ENCODE measurements around the gene MADD.

Gene MADD

GRCh38 chr11:47378836-47379170, 108.9 kb downstream of the MADD start:
- Histone ChIP-seq H3K36me3 (ENCODE audit: insufficient read depth, low read length) (no peaks in the 10 kb centered on the region), H3K4me3 (ENCODE audit: low read depth in 1 of 2, low read length in 2 of 2) (no peak overlapping the region), H3K9me3 (ENCODE audit: insufficient read depth, low read length, severe bottlenecking) (no peaks in the 10 kb centered on the region), H3K27ac (ENCODE audit: low read length) (no peak overlapping the region), H4K20me1 (ENCODE audit: insufficient read depth, low read length) (no peaks in the 10 kb centered on the region), H3K27me3 (ENCODE audit: insufficient read depth, low read length, poor library complexity) (no peaks in the 10 kb centered on the region), H3K79me2 (ENCODE audit: insufficient read depth, low read length) (no peaks in the 10 kb centered on the region), H3K4me2 (ENCODE audit: insufficient read depth, low read length) (no peak overlapping the region), H2AFZ (ENCODE audit: low read depth, low read length) (no peak overlapping the region), H3K4me1 (ENCODE audit: insufficient read depth, low read length) (no peaks in the 10 kb centered on the region), H3K9ac (ENCODE audit: low read depth, low read length) (no peak overlapping the region)
- DNase-seq (no peak), ATAC-seq (ENCODE audit: insufficient read depth, low read depth) (no peak)
- TF ChIP-seq CTCF (IDR thresholded peaks at IDR 0.05; ENCODE audit: borderline replicate concordance, extremely low read depth, low read length, poor library complexity, severe bottlenecking): no peak
- no peak for TF ChIP-seq EZH2 (IDR thresholded peaks at IDR 0.05; ENCODE audit: borderline replicate concordance, low read depth, low read length, severe bottlenecking)

- H2AFZ ChIP-seq (ENCODE audit: low read depth, low read length): no peak overlapping the region
- H3K4me1 ChIP-seq (ENCODE audit: insufficient read depth, low read length): no peaks in the 10 kb centered on the region
- H3K9me3 ChIP-seq (ENCODE audit: insufficient read depth, low read length, severe bottlenecking): no peaks in the 10 kb centered on the region
- H4K20me1 ChIP-seq (ENCODE audit: insufficient read depth, low read length): no peaks in the 10 kb centered on the region
- TF ChIP-seq EZH2 (IDR thresholded peaks at IDR 0.05; ENCODE audit: borderline replicate concordance, low read depth, low read length, severe bottlenecking): no peak
- DNase-seq (no peak), ATAC-seq (ENCODE audit: insufficient read depth, low read depth) (no peak)
- H3K27me3 ChIP-seq (ENCODE audit: insufficient read depth, low read length, poor library complexity): no peaks in the 10 kb centered on the region
- no peak overlapping the region for H3K27ac ChIP-seq (ENCODE audit: low read length)
- H3K36me3 ChIP-seq (ENCODE audit: insufficient read depth, low read length): no peaks in the 10 kb centered on the region
- H3K4me3 ChIP-seq (ENCODE audit: low read depth in 1 of 2, low read length in 2 of 2): no peak overlapping the region
- H3K79me2 ChIP-seq (ENCODE audit: insufficient read depth, low read length): no peaks in the 10 kb centered on the region
- no peak overlapping the region for H3K4me2 ChIP-seq (ENCODE audit: insufficient read depth, low read length)
- H3K9ac ChIP-seq (ENCODE audit: low read depth, low read length): no peak overlapping the region
These were observed 109.4 kb downstream of the MADD start for GRCh38 chr11:47379317-47379716.

All from DND-41 (cell line).